GM19240 (cell line): ENCODE data around the gene PYM1.
"Not testable (repeated sequence)": the region's sequence is repeated elsewhere in the genome, so short reads cannot be mapped to it uniquely, and the experiment has no call there.

Experiments
- DNase-seq: peaks from one replicate; pipeline ENCODE4 v3.0.0; 2011; ENCODE audit warnings: low spot score; ENCODE audit not compliant: insufficient read length

PYM1 gene

GRCh38 chr12:55915482-55915859 lies 12.2 kb downstream of the PYM1 start:
- DNase-seq = no peak

GRCh38 chr12:55912908-55913307 lies 14.8 kb downstream of the PYM1 start:
- no peak for DNase-seq

GRCh38 chr12:55909513-55909884 lies 18.2 kb downstream of the PYM1 start:
- no peak for DNase-seq

- no peak for DNase-seq
Measured at GRCh38 chr12:55908726-55909512, 18.8 kb downstream of the PYM1 start.

GRCh38 chr12:55906056-55906455 lies 21.6 kb downstream of the PYM1 start:
- no peak for DNase-seq

GRCh38 chr12:55901881-55902490 lies 25.7 kb downstream of the PYM1 start:
- DNase-seq = no peak

- no peak for DNase-seq
Measured at GRCh38 chr12:55899082-55899481, 28.6 kb downstream of the PYM1 start.

- DNase-seq = no peak
Measured at GRCh38 chr12:55893723-55894122, 34.0 kb downstream of the PYM1 start.

- no peak for DNase-seq
Measured at GRCh38 chr12:55891310-55891709, 36.4 kb downstream of the PYM1 start.

GRCh38 chr12:55885113-55885512 lies 42.6 kb downstream of the PYM1 start:
- no peak for DNase-seq

GRCh38 chr12:55877824-55878223 lies 49.9 kb downstream of the PYM1 start:
- DNase-seq = no peak

- DNase-seq = no peak
Measured at GRCh38 chr12:55875704-55876467, 51.8 kb downstream of the PYM1 start.

GRCh38 chr12:55874443-55874842 lies 53.3 kb downstream of the PYM1 start:
- no peak for DNase-seq

- DNase-seq = not testable (repeated sequence)
Measured at GRCh38 chr12:55866454-55867004, 61.2 kb downstream of the PYM1 start.

GRCh38 chr12:55865327-55865726 lies 62.4 kb downstream of the PYM1 start:
- no peak for DNase-seq

GRCh38 chr12:55862931-55863330 lies 64.8 kb downstream of the PYM1 start:
- not testable (repeated sequence) for DNase-seq

GRCh38 chr12:55862286-55862685 lies 65.4 kb downstream of the PYM1 start:
- DNase-seq = no peak

GRCh38 chr12:55861871-55862270 lies 65.8 kb downstream of the PYM1 start:
- no peak for DNase-seq

- no peak for DNase-seq
Measured at GRCh38 chr12:55861396-55861795, 66.3 kb downstream of the PYM1 start.

- no peak for DNase-seq
Measured at GRCh38 chr12:55852740-55853139, 75.0 kb downstream of the PYM1 start.
